Measurements from ENCODE around the gene GINS2.
A peak's percentile ranks its signal among the peaks of the same experiment; 100 is the strongest.

Gene GINS2

DNA sequence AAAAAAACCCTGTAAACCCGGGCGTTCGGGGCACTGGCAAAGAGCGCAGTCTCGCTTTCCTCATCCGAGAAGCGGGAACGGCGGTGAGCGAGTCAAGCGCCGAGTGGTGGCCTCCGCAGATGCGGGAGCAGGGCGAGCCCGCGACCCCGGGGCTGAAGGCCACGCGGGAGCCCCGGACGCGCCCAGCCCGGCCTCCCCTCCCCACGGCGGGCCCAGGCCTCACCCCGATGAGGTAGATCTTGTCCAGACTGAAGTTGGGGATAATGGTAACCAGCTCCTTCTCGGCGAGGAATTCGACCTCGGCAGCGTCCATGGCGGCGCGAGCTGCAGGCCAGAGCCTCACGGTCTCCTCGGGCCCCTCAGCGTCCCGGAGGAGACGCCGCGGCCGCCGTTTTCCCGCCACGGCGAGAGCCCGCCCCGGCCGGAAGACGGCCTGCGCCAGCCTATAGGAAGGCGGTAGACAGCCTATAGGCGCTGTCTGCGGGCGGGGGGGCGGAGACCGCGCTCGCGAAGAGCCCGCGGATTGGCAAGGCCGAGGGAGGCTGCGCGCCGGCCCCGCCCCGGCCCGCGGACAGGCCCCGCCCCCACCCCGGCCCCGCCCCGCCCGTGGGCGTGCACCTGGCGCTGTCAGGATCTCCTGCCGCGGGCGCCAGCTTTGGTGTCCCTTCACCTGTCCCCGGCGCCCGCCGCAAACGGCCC lies at the start of gene GINS2:
Gene GINS2, minus strand, starts transcription at position 369 of the 699 bp plus-strand sequence. Its CDS starts 56 bp downstream, at position 313.
- DNase-seq = peak; percentile 81 to 87

- DNase-seq = no peak
These were observed 48.2 kb upstream of the GINS2 start for GRCh38 chr16:85736921-85737320.

DNA sequence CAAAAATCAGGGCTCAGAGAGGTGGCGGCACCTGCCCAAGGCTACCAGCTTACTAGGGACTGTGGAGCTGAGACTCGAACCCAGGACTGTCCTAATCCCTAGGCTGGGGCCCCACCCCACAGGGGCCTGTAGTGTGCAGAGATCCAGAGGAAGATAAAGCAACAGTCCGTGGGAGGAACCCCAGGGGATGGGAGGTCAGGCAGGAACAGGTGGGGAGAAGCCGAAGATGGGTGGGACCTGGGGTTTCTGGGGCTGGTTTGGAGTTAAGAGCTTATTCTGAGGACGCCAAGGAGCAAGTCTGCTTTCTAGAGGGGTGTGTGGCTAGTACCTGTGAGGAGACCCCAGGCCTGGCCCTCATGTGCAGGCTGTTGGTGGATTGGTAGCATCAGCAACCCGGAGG lies 47.2 kb upstream of the GINS2 start:
- no peak for DNase-seq

DNA sequence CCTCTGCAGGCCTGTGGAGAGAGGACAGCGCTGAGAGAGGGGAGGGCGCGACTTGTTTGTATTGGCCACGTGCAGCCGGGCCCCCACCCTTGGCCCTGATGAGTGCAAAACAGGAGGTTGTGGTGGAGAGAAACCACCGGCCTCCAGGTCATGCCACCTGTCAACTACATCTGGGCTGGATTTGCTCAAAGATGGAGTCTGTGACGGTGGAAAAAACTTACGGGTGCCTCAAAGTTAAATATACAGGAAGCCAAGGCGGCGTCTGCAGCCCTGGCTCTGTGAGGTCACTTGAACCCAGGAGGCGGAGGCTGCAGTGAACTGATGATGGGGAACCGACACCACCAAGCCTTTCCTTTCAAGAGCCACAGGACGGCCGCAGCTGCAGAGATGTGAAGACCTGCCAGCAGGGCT lies 46.5 kb upstream of the GINS2 start:
- DNase-seq = no peak

DNA sequence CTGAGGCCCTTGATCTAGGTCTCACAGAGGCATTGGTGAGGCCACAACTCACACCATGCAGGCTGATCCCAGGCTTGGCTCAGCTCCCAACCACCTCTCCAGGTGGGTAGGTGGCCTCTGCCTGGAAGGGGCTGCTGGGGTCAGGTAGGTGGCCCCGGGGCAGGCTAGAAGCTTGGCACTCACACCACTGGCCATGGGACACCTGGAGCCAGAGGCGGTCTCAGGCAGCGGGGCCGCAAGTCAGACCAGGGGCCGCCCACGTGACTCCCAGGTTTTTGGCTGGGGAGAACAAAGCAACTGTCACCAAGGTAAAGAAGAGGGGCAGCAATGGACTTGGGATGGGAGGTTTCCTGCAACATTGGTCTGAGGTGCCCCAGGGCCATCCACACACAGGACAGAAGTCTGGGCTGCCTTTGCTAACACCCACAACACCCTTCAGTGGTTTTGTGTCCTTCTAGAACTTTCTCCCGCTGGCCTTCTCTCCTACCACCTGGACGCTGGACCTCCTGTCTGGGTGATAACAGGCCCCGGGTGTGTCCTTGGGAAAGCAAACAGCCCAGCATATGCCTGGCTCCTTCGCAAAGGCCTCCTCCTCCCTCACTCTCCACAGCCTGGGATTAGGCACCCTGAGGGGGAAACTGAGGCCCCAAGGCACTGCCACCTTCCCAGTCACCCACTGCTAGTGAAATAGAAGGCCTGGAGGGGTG lies 45.7 kb upstream of the GINS2 start:
- no peak for DNase-seq

DNA sequence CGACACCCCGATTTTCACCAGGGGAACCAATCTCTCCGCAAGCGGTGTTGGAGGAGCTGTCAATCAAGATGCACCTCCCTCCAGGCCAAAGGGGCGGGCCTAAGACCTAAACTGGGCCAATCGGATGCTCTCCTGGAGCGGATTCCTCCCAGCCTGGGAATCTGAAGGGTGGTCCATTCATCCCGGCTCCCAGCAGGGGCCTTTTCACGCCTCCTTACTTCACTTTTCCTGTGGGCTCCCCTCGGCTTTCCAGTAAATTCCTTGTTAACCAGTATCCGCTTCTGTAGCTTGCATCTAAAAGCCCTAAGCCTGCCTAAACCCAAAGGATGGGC lies 45.1 kb upstream of the GINS2 start:
- DNase-seq = no peak

DNA sequence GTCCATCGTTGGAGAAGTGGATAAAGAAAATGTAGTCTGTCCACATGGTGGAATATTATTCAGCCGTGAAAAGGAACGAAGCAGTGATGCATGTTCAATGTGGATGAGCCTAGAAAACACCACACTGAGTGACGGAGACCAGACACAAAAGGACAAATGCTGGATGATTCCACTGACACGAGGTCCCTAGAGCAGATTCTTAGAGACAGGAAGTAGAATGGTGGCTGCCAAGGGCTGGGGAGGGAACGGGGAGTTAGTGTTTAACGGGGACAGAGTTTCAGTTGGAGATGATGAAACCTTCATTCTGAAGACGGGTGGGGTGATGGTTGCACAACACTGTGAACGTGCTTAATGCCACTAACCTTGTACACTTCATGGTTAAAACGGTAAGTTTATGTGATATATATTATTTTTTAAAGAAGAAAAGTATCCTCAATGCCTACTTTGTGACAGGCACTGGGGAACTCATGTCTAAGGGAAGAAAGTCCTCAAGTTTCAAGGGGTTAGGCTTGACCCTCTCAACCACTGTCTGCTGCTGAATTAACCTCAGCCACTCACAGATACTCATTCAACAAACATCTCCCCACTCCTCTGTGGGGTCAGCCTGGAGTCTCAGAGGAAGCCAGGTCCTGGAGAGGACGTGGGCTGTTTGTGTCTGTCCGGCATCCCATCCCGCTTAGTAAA lies 44.5 kb upstream of the GINS2 start:
- no peak for DNase-seq

DNA sequence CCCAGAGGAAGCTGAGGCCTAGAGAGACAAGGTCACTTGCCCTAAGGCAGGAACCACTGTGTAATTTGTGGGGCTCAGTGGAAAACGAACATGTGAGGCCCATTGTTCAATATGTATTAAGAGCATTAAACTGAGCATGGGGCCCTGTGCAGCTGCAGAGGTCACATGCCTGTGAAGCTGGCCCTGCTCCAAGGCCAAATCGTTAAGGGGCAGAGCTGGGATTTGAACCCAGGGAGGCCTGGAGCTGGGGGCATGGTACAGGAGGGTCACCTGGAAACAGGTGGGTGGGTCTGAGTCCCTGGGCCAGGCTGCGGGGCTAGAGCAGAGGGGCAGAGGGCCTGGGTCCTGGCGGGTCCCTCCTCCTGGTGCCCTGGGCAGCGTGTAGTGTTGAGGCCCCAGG lies 42.4 kb upstream of the GINS2 start:
- DNase-seq = no peak

DNA sequence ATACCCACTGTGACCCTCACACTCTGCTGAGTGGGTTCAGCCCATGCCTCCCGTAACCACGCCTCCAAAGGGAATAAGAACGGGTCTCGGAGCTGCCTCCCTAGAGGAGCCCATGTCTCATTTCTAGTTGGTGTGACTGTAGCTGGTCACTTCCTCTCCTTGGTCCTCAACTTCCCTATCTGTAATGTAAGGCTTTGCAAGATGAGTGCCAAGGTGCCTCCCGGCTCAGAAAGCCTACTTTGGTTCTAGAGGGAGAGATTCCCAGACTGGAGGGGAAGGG lies 41.4 kb upstream of the GINS2 start:
- DNase-seq = no peak

DNA sequence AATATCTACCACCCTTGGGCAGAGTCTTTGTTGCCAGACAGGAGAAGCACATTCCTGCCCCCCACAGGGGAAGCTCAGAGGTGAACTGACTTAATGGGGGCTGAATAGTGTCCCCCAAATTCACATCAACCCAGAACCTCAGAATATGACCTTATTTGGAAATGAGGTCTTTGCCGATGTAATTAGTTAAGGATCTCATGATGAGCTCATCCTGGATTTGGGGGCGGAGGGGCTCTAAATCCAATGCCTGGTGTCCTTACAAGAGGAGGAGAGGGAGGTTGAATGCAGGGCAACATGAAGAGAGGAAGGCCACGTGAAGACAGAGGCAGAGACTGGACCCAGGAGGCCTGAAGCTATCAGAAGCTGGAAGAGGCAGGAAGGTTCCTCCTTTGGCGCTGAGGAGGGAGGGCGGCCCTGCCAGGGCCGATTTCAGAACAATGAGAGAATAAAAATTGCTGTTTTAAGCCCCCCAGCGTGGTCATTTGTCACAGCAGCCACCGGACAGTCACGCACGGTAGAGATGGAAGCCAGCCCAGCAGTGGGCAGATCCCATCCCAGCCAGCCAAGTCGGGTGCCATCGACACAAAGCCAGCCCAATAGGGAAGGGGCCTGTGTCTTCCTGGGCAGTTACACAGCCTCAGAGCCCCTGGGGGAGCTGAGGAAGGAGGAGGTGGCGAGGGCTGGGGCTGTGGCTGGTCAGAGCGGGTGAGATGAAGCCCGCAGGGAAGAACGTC lies 40.9 kb upstream of the GINS2 start:
- DNase-seq = no peak

- DNase-seq = no peak
These were observed 40.1 kb upstream of the GINS2 start for GRCh38 chr16:85728879-85729278.

GRCh38 chr16:85724936-85725335 lies 36.2 kb upstream of the GINS2 start:
- no peak for DNase-seq

DNA sequence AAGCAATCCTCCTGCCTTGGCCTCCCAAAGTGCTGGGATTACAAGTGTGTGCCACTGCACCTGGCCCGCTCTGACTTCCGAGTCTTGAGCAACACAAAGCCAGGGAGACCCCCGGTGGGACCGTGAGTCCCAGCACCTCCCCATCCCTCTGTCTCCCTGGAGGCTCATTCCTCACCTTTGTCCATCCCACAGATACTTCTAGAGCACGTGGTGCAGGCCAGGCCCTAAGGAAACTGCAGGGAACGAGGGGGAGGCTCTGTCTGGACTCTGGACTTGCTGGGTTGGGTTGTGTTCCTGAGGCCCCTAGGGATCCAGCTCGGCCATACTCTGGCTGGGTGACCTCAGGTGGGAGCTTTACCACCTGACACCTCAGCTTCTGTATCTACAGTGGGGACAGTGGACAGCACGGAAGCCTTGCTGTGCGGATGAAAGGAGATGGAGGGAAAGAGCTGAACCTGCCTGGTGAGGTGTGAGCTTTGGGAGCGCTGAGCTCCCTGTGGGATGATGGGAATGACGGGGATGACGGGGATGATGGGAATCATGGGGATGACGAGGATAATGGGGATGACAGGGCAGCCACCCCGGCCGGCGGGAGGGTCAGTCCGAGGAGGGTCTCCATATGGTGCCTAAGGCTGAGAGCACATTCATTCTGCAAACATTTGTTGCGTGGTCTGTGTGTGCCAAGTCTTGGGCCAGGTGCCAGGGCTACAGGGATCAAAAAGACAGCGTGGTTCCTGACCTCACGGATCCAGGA lies 35.5 kb upstream of the GINS2 start:
- DNase-seq = no peak

DNA sequence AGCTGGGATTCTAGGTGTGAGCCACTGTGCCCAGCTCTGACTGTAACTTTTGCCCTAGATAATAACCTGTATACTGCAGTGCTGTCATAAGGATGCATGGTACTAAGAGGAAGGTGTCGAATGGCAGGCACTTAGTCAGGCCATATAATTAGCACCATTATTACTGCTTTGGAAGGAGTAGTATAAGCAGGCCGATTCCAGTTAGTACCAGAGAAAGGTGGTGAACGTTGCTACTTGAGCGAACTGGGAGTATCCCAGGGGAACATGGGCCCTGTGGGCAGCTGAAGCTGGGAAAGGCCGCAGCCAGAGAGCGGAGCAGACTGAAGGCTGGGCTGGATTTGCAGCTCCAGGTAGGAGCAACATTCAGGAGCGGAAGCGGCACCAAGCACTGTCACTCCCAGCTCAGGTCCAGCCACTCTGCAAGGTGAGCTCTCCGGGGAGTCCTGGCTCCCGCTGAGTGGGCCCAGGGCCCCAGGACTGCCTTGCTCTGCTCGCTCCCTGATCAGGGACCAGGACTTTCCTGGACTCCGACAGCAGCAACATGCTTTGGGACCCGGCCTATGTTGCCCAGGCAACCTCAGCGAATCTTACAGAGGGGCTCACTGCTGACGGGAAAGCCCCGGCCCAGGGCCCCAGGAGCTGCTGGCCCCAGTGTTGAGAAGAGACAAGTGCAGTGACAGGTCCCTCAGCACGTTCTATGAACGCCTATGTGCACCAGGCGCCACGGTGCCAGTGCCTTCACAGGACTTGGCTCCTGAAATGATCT lies 33.6 kb upstream of the GINS2 start:
- DNase-seq = no peak

GRCh38 chr16:85720302-85720637 lies 31.5 kb upstream of the GINS2 start:
- DNase-seq = no peak

DNA sequence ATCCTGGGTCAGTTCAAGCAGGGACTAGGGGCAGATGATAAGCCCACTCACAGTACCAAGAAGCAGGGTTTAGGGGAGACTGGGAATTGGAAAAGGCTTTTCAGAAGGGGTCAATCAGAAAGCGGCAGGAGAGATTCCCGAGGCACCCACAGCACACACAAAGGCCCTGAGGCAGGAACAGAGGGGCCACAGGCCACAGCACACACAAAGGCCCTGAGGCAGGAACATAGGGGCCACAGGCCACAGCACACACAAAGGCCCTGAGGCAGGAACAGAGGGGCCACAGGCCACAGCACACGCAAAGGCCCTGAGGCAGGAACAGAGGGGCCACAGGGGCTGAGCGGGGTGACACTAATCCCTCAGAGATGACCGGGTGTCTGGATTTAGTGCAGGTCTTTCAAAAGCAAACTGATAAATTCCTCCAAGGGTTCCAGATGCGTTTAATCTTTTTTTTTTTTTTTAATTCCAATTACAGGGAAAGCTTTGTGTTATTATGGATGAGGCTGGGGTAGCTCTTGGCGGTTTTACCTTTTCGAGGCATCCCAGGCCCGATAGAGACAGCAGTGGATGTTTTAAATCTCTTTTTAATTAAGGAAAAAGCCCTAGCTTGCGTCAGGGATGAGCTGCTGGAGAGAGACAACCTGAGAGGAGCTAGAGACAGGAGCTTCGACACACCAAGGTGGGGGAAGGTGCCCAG lies 31.0 kb upstream of the GINS2 start:
- DNase-seq = no peak

DNA sequence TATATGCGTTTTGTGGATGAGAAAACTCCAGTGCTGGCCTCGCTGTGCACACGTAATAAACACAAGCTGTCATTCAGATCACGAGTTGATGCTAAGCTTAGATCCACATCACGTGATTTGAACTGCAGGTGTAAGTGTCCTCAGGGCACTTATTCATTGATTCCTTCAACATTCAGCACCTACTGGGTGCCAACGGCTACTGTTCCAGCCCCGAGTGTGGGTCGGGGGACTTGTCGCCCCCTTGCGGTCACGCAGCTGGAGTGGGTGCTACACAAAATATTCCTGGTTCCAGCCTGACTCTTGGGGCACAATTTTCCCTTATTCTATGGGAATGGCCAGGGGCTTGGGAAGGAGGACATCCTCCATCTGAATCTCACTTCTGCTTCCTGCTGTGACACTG lies 29.9 kb upstream of the GINS2 start:
- DNase-seq = peak in 1 of 2 donors; percentile 16

DNA sequence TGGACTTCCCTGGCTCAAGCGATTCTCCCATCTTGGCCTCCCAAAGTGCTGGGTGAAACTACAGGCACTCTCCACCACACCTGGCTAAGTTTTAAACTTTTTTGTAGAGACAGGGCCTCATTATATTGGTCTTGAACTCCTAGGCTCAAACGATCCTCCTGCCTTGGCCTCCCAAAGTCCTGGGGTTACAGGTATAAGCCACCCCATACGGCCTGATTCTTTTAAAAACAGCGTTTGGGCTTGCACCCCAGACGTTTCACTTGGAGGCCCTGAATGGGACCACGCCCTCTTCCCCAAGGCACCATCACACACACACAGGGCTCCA lies 29.4 kb upstream of the GINS2 start:
- no peak for DNase-seq

DNA sequence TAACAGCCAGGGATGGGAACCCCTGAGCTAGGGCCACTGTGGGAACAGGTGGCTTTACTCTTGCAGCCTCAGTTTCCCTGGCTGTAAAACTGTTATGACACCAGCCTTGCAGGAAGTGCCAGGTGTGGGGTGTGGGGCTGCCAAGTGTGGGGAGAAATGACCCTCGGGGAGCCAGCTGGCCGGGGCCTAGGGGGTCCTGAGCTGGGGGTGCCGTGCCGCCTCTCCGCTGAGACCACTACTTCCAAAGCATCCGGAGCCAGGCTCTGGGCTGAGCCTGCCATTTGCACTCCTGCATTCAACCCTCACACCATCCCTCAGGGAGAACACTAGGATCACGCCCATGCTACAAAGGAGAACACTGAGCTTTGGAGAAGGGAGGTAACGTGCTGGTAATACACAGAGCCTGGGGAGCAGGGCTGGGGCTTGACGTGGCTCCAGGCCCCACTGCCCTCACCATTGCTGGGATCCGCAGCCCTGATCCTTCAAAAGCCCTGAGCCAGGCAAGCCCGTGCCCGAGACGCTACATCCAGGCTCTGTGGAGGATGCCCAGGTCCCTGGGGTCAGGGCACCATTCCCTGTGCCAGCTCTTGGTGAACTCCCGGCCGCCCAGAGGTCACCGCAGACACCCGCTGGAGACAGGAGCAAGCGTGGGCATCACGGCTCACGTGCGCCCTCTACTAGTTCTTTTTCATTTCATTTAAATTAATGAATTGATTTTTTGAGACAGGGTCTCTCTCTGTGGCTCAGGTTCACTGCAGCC lies 28.8 kb upstream of the GINS2 start:
- peak; percentile 68 to 75 for DNase-seq

DNA sequence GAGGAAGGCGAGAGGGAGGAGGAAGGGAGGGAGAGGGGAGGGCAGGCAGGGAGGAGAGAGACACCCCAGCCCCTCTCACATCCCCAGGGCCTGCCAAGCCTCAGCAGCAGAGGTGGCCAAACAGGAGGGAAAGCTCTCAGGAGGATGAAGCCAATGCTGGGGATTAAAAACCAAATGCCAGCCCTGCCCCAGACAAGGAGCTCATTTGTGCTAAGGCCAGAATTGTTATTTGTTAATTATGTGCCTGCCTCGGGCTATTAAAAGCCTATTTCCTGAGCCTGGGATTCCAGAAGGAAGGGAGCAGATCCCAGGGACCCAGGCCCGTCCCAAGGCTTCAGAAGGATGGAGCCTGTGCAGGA lies 27.9 kb upstream of the GINS2 start:
- DNase-seq = no peak

GRCh38 chr16:85716022-85716679 lies 27.4 kb upstream of the GINS2 start:
- DNase-seq = no peak
